NCI-H82 treated with DMSO at 0.1 percent for 48 hours (cell line): Measurements from ENCODE around the gene THTPA.

ENCODE experiments used
- DNase-seq: peaks from one replicate; lab custom pipeline; 2025; ENCODE audit not compliant: unreplicated experiment; lab: John Stamatoyannopoulos, UW

Gene THTPA

DNA sequence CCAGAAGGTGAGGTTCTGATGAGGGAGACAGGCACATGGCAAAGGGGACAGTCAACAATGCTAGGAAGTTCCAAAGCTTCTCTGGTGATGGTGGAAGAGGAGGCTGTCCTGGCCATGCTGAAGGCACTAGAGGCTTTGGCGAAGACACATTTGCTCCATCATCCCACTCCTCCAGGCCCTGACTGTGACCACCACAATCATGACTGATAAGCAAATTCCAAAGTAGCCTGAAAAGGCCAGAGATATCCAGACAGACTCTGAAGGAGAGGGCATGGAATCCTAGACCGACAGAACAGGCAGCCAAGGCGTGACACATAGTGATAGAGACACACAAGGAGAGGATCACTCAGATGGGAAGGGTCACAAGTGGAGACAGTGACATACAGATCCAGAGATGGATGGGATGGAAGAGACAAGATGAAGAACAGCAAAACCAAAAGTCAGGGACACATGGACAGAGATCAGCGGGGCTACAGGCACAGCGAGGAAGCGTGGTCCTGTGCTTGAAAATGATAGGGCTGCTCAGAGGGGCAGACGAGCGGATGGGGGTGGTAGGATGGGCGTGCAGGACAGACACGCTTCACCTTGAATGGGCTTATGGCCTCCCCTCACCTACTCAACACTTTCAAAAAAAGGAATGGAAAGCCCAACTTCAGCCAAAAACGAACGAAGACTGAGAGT lies 5.8 kb upstream of the THTPA start:
- no peak for DNase-seq

GRCh38 chr14:23550812-23551265 lies 5.2 kb upstream of the THTPA start:
- DNase-seq = no peak

DNA sequence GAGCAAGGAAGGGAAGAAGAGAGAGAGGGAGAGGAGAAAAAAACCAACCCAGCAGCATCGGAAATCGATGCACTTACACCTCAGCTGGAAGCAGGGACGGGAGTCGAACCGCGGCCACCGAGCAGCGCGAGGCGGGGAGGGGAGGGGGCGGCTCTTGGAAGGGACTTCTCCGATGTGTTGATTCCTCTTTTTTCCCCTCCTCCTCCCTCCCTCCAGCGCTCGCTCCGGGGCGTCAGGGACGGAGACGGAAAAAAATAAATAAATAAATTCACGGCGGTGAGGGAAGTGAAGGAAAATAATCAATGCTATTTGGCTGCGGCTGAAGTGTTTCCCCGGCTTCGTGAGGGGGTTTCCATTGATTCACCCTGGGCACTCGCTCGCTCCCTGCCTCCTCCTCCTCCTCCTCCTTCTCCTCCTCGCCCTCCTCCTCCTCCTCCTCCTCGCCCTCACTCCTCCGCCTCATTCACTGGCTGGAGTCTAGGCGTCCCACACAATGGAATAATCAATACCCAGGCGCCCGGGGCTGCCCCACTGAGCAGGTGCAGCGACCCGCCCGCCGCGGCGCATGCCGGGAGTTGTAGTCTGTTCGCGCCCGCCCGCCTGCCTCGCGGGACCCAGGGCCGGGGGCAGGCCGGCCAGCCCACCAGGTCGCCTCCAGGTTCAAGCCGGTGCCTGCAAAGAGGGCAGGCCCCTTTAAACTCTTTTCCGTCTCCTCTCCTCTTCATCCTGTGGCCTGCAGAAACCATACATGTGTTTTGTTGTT lies 4.6 kb upstream of the THTPA start, which contains the start of gene ZFHX2:
TSS of gene ZFHX2 (minus strand) at position 500 of the 763 bp plus-strand sequence. CDS start 16,440 bp downstream, outside the sequence.
- DNase-seq = peak; percentile 59

- no peak for DNase-seq
These were observed 564 bp upstream of the THTPA start for GRCh38 chr14:23555533-23555881.

GRCh38 chr14:23556700-23557440 lies 799 bp downstream of the THTPA start:
- DNase-seq = no peak

DNA sequence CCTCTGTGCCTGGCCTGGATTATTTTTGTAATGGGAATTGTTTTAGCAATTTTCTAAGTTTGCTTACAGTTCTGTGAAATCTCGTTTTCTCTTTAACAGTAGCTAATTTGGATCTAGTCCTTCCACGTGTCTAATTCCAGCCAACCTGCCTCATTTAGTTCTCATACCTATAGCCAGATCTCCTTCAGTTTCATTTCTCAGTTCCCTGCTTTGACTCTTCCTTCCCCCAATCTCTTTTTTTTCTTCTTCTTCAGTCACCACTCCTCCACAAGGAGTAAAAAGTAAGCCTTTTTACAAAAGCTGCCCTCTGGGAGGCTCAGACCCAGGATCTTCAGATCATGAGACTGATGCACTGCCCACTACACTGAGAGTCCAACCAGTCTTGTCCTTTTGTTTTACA lies 1.4 kb downstream of the THTPA start:
- no peak for DNase-seq

DNA sequence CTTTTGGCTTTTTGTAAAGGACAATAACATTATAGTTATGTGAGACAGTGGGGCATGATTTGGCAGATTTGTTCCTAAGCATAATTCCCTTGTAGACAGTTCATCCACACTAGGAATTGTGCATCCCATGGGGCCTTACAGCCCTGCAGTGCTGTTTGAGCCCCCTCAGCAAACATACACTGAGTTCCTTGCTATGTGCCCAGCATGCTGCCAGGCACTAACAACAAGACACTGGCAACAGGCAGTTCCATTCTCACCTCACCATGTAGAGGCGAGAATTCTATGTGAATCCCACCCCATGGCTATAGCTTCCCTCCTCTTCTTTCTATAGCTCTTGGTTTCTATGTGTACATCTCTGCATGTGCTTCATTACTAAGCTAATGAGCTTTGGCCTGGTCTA lies 1.9 kb downstream of the THTPA start:
- DNase-seq = no peak

DNA sequence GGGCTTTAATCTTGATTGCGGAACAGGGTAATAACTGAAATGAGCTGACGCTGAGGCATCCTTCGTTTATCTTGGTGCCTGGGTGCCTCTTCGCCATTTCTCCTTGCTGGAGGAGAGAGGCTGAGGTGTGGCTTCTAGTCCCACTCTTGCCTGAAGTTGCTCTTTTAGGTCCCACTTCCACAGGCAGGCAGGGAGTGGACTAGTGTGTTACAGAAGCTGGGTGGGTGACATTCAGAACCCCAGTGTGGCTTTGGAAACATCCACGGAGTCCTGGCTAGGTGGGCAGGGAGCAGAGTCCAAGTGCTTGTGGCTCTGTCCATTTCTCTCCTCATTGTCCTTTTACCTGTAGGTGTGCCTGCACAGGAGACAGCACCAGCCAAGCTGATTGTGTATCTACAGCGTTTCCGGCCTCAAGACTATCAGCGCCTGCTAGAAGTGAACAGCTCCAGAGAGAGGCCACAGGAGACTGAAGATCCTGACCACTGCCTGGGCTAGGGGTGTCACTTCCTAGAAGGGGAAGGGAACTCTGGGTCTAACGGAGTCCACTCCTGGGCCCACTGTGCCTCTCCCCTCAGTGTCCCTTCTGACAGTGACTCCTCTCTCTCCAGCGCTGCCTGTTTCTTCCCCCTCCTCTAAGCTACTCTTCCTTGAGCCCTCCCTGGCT lies 2.4 kb downstream of the THTPA start:
- no peak for DNase-seq

DNA sequence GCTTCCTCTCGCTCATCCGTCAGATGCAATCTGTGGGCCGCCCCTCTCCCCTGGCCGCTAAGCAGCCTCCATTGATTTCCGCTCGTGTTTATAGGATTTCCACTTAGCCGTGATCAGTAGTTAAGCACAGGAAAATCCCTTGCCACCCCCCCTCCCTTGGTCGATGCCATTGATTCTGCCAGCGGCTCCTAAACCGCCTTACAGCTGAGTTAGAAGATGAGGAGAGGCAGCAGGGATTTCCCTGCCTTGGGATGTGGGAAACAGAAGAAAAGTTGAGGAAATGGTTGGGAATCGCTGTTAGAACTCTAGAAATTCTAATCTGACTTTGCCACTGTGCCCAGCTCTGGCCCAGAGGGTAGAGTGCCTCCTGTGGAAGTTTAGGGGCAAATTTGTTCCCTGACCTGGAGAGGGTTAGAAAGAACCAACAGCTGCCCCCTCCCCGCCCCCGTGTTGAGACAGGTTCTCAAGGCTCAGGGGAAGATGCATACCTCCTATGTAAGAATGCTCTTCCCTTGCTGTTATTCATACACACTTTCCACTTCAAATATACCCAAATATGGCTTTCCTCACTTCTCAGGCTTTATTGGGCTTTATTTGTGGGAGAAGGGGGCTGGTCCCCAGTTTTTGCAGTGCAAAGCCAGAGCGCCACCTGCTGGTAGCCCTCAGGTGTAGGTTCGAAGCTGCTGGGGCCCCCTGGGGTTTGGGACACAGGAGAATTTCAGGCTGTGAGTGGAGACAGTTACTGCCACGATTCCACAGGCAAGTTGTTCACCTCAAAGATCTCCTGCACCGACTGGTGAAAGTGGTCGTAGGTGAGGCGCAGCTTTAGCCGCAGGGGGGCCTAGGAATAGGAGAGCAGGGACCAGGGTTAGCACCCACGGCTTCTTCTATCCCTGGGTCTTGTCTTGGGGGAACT lies 3.2 kb downstream of the THTPA start:
- peak; percentile 33 for DNase-seq

GRCh38 chr14:23559926-23560520 lies 4.0 kb downstream of the THTPA start:
- no peak for DNase-seq

- DNase-seq = no peak
These were observed 5.2 kb downstream of the THTPA start for GRCh38 chr14:23561259-23561658.

DNA sequence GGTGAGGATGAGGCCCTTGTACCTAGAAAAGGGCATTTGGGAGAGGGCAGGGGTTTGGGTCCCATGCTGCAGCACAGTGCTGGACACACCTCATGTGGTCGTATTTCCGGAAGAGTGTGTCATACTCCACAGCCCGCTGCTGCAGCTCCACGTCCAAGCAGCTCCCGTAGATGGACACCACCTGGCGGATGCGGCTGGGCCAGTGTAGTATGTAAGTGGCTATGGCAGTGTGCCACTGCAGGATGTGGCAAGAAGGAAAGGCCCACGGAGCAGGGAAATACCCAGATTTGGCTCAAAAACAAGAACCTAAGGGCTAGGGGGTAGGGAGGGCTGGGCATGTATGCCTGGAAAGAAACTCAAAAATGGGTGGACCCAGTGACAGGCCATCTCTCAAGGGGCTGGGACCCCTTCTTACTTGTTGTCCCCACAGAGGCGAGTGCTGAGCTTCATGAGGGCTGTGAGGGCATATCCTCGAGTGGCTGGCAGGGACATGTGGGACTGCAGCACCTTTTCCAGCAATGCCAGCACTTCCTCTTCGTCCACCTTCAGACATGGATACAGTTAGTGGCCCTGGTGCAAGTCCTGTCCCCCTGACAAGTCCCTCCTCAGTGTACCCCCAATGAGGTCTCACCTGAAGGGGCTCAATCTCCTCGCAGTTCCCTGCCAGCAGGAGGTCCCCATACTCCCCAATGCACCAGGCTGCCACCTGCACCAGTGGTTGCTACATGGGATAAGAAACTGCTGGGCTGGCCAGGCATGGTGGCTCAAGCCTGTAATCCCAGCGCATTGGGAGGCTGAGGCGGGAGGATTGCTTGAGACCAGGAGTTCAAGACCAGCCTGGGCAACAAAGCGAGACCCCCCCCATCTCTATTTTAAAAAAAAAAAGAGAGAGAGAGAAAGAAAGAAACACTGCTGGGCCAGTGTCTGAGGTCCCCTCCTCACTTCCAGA lies 6.1 kb downstream of the THTPA start:
- no peak for DNase-seq

GRCh38 chr14:23562822-23563472 lies 6.9 kb downstream of the THTPA start:
- no peak for DNase-seq

DNA sequence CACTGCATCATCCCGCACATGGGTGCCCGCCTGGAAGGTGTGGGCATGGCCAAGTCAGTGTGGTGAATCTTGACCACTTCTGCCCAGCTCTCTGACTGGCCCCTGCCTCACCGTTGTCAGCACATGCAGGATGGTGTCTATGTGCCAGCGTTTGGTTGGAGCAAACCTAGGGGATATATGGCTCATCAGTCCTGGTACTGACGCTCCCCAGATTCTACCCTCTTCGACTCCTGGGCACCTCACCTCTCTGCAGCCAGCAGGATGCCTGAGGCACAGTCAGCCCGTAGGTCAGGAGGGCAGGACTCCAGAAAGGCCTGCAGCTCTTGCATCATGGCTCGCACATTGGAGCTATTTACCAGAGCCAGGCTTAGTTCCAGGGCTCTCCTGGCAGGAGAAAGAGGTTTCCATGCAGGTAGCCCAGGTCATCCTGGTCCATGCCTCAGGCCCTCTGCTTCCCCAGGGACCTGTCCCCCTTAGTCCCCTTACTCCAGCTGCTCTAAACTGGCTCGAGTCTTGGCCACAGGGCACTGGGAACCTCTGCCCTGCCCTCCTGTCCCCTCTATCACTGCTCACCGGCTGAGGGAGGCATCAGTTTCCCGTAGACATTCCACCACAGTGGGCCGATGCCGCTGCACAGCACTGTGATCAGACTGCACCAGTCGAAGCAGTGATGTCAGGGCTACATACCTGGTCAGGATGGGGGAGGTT lies 7.6 kb downstream of the THTPA start:
- no peak for DNase-seq

- no peak for DNase-seq
These were observed 8.2 kb downstream of the THTPA start for GRCh38 chr14:23564181-23564812.

DNA sequence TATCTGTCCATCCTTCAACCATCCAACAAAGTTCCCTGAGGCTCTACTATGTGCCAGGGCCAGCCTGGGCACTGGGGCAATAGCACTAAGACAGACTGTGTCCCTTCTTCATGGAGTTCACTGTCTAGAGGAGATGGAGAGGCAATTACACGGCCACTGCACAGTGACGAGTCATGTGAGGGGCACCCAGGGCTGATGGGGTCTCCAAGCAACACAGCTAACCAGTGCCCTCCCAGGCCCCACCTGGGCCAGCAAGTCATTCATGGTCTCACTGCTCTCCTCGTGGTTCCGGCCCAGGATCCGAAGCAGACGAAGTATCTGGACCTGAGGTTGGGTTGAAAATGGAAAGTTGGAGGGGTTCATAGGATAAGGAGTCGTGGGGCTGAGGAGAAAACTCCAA lies 8.8 kb downstream of the THTPA start:
- no peak for DNase-seq

- no peak for DNase-seq
These were observed 9.6 kb downstream of the THTPA start for GRCh38 chr14:23565626-23566025.
